HG02763 (cell line): ENCODE measurements around the gene TSPAN11.

Source experiments
- ATAC-seq: cut with Tn5 transposase; IDR thresholded peaks from one replicate; pipeline ENCODE4 v1.9.1; 2021; ENCODE audit warnings: mild to moderate bottlenecking, moderate library complexity; ENCODE audit not compliant: unreplicated experiment

The TSPAN11 gene

GRCh38 chr12:30959110-30959710 is 32.7 kb downstream of the TSPAN11 start:
- ATAC-seq = no peak

GRCh38 chr12:30959778-30960177 is 33.2 kb downstream of the TSPAN11 start:
- ATAC-seq = no peak

- no peak for ATAC-seq
These were observed 34.5 kb downstream of the TSPAN11 start for GRCh38 chr12:30961030-30961429.

- no peak for ATAC-seq
These were observed 35.5 kb downstream of the TSPAN11 start for GRCh38 chr12:30962047-30962446.

- no peak for ATAC-seq
These were observed 37.4 kb downstream of the TSPAN11 start for GRCh38 chr12:30963709-30964564.

GRCh38 chr12:30964896-30965612 is 38.5 kb downstream of the TSPAN11 start:
- no peak for ATAC-seq

GRCh38 chr12:30965613-30965985 is 39.1 kb downstream of the TSPAN11 start:
- no peak for ATAC-seq

- ATAC-seq = no peak
These were observed 40.5 kb downstream of the TSPAN11 start for GRCh38 chr12:30967026-30967425.

GRCh38 chr12:30968211-30968610 is 41.7 kb downstream of the TSPAN11 start:
- no peak for ATAC-seq

- no peak for ATAC-seq
These were observed 42.5 kb downstream of the TSPAN11 start for GRCh38 chr12:30969006-30969405.

GRCh38 chr12:30969606-30970395 is 43.3 kb downstream of the TSPAN11 start:
- ATAC-seq = no peak

GRCh38 chr12:30970559-30971197 is 44.1 kb downstream of the TSPAN11 start:
- no peak for ATAC-seq

GRCh38 chr12:30972035-30972434 is 45.5 kb downstream of the TSPAN11 start:
- ATAC-seq = no peak

- no peak for ATAC-seq
These were observed 46.6 kb downstream of the TSPAN11 start for GRCh38 chr12:30973175-30973574.

GRCh38 chr12:30973830-30974229 is 47.3 kb downstream of the TSPAN11 start:
- ATAC-seq = no peak

GRCh38 chr12:30974746-30975500 is 48.4 kb downstream of the TSPAN11 start:
- no peak for ATAC-seq

GRCh38 chr12:30975581-30975980 is 49.0 kb downstream of the TSPAN11 start:
- no peak for ATAC-seq

GRCh38 chr12:30976206-30976605 is 49.7 kb downstream of the TSPAN11 start:
- no peak for ATAC-seq

GRCh38 chr12:30977124-30977523 is 50.6 kb downstream of the TSPAN11 start:
- no peak for ATAC-seq
